HCT116 (cell line): ENCODE measurements around the gene RBBP8. TPM values are rescaled to one million over a fixed set of nuclear protein-coding genes. Genes with fewer than 3 reads are reported as not detected.

Source experiments
- ATAC-seq: fragments of 200-7000 bp; cut with Tn5 transposase; 2 replicates; pipeline ENCODE4 v1.9.1; 2020; ENCODE audit warnings: mild to moderate bottlenecking, moderate library complexity
- BruUV-seq: library from RNA; stranded (reverse); fragments of 400-500 nt; replicated peaks from 2 replicates; lab custom pipeline; 2021; lab: Mats Ljungman, UMichigan
- CTCF ChIA-PET: fragments of 300-600 bp; sonication (Branson Sonifier 250); formaldehyde crosslinking; loops from one replicate; lab custom pipeline; 2021; ENCODE audit warnings: antibody characterized with exemption; lab: Charles Lee
- POLR2A ChIA-PET: fragments of 300-600, 350-600 bp; sonication (Branson Sonifier 250); formaldehyde crosslinking; loops from one replicate; lab custom pipeline; 2021; ENCODE audit warnings: antibody characterized with exemption; lab: Charles Lee
- RAD21 ChIA-PET, 2 experiments: fragments of 300-600 bp; sonication (Branson Sonifier 250); formaldehyde crosslinking; loops; one replicate each; lab custom pipeline; 2023; ENCODE audit warnings: low total read pairs in 2 of 2; ENCODE audit not compliant: uncharacterized antibody in 2 of 2, unreplicated experiment in 2 of 2, low non-redundant PET in 1 of 2; lab: Charles Lee
- DNase-seq: peaks from one replicate; pipeline ENCODE4 v3.0.0-alpha.2; 2010; ENCODE audit warnings: low read depth, low spot score
- H2AFZ ChIP-seq: fragments of 200-600 bp; shearing (Covaris generic), sonication (generic); 2 replicates; pipeline ENCODE4 v1.6.1; 2017; ENCODE audit warnings: low read depth, mixed run types, mixed read lengths, antibody characterized with exemption, low read length; ENCODE audit not compliant: poor library complexity, severe bottlenecking
- H3K27ac ChIP-seq: 2 replicates; pipeline ENCODE4 v1.5.1; 2012; ENCODE audit warnings: low read depth, low read length
- H3K27me3 ChIP-seq: fragments of 200-600 bp; sonication (generic); 2 replicates; pipeline ENCODE4 v1.6.1; 2016; ENCODE audit warnings: mixed run types, low read length, mixed read lengths; ENCODE audit not compliant: insufficient read depth
- H3K36me3 ChIP-seq, 2 experiments: fragments of 200-500 bp in 1 of 2; fragments of 200-600 bp in 1 of 2; sonication (Bioruptor generic) in 1 of 2; sonication (generic) in 1 of 2; 2 replicates each; pipeline versions ENCODE4 v1.5.1 to v1.6.1; 2014 to 2016; ENCODE audit warnings: low read length in 2 of 2, inconsistent platforms in 1 of 2, mixed read lengths in 1 of 2, mixed run types in 1 of 2; ENCODE audit not compliant: insufficient read depth in 2 of 2, control insufficient read depth in 1 of 2
- H3K4me1 ChIP-seq, 2 experiments: fragments of 200-600 bp in 1 of 2; sonication (generic) in 1 of 2; 2 replicates each; pipeline versions ENCODE4 v1.5.1 to v1.6.1; 2012 to 2017; ENCODE audit warnings: low read length in 2 of 2, inconsistent platforms in 1 of 2, mild to moderate bottlenecking in 1 of 2, mixed read lengths in 1 of 2, mixed run types in 1 of 2, moderate library complexity in 1 of 2; ENCODE audit not compliant: insufficient read depth in 2 of 2, control insufficient read depth in 1 of 2
- H3K4me2 ChIP-seq: fragments of 200-600 bp; sonication (generic); 2 replicates; pipeline ENCODE4 v1.6.1; 2017; ENCODE audit warnings: mixed run types, low read length, mixed read lengths
- H3K4me3 ChIP-seq, 2 experiments: fragments of 200-600 bp in 1 of 2; sonication (generic) in 1 of 2; replicated peaks in 1 of 2; 2 replicates each; pipeline ENCODE4 v1.5.1; 2011 to 2016; ENCODE audit warnings: low read length in 2 of 2, control low read depth in 1 of 2, low read depth in 1 of 2, mild to moderate bottlenecking in 1 of 2, mixed read lengths in 1 of 2, mixed run types in 1 of 2
- H3K79me2 ChIP-seq: fragments of 200-600 bp; sonication (generic); 2 replicates; pipeline ENCODE4 v1.6.1; 2017; ENCODE audit warnings: mild to moderate bottlenecking, mixed run types, low read length, moderate library complexity, mixed read lengths; ENCODE audit not compliant: insufficient read depth
- H3K9ac ChIP-seq: fragments of 200-600 bp; sonication (generic); 2 replicates; pipeline ENCODE4 v1.6.1; 2016; ENCODE audit warnings: low read length, mixed read lengths
- H3K9me2 ChIP-seq: fragments of 200-600 bp; sonication (generic), shearing (Covaris generic); 2 replicates; pipeline ENCODE4 v1.6.1; 2017; ENCODE audit warnings: mixed run types, mild to moderate bottlenecking, moderate library complexity; ENCODE audit not compliant: insufficient read depth
- H3K9me3 ChIP-seq, 2 experiments: fragments of 200-500 bp in 1 of 2; fragments of 200-600 bp in 1 of 2; sonication (Bioruptor generic) in 1 of 2; sonication (generic) in 1 of 2; 2 replicates each; pipeline ENCODE4 v1.6.1; 2014 to 2017; ENCODE audit warnings: low read length in 2 of 2, mixed read lengths in 2 of 2, inconsistent platforms in 1 of 2, low read depth in 1 of 2, mild to moderate bottlenecking in 1 of 2, mixed run types in 1 of 2, moderate library complexity in 1 of 2; ENCODE audit not compliant: control insufficient read depth in 1 of 2, insufficient read depth in 1 of 2
- H4K20me1 ChIP-seq: fragments of 200-600 bp; sonication (generic), shearing (Covaris generic); 2 replicates; pipeline ENCODE4 v1.6.1; 2017; ENCODE audit warnings: mixed run types, mild to moderate bottlenecking, moderate library complexity; ENCODE audit not compliant: insufficient read depth
- EGR1 ChIP-seq: IDR thresholded peaks from 2 replicates; pipeline ENCODE4 v1.6.1; 2012; ENCODE audit warnings: low read depth
- ELF1 ChIP-seq: IDR thresholded peaks from 2 replicates; pipeline ENCODE4 v1.6.1; 2012; ENCODE audit warnings: low read depth, borderline replicate concordance
- EZH2 ChIP-seq: fragments of 200-600 bp; sonication (generic); IDR thresholded peaks from 2 replicates; pipeline ENCODE4 v1.6.1; 2017; ENCODE audit warnings: antibody characterized with exemption, mixed run types
- EZH2phosphoT487 ChIP-seq: fragments of 200-600 bp; IDR thresholded peaks from 2 replicates; pipeline ENCODE4 v1.6.1; 2018; ENCODE audit warnings: antibody characterized with exemption, borderline replicate concordance
- MAX ChIP-seq: IDR thresholded peaks from 2 replicates; pipeline ENCODE4 v1.6.1; 2012
- POLR2AphosphoS5 ChIP-seq: IDR thresholded peaks from 2 replicates; pipeline ENCODE4 v1.6.1; 2011; ENCODE audit warnings: mild to moderate bottlenecking, low read depth, low read length, moderate library complexity
- RAD21 ChIP-seq: IDR thresholded peaks from 2 replicates; pipeline ENCODE4 v1.6.1; 2012; ENCODE audit warnings: low read depth, mild to moderate bottlenecking
- SP1 ChIP-seq: IDR thresholded peaks from 2 replicates; pipeline ENCODE4 v1.6.1; 2012; ENCODE audit warnings: low read depth
- SRF ChIP-seq: IDR thresholded peaks from 2 replicates; pipeline ENCODE4 v1.6.1; 2012; ENCODE audit warnings: low read depth
- ZBTB33 ChIP-seq: IDR thresholded peaks from 2 replicates; pipeline ENCODE4 v1.6.1; 2011; ENCODE audit warnings: mild to moderate bottlenecking, low read length, moderate library complexity; ENCODE audit not compliant: insufficient replicate concordance; ENCODE audit errors: extremely low read depth
- intact Hi-C: fragments of 100-400 bp; cut with micrococcal nuclease; formaldehyde crosslinking; loops from 2 replicates; pipeline ENCODE4 v1.10.0; 2022
- total RNA-seq: library from RNA; stranded (reverse); gene quantifications from one replicate; pipeline ENCODE4 v1.2.1, GENCODE V29; 2021; ENCODE audit not compliant: unreplicated experiment

RBBP8 gene
- total RNA-seq, 1 experiment from 2014 or later = 66.6 TPM

- Histone ChIP-seq H2AFZ (no peak overlapping the region), H3K9ac (no peak overlapping the region), H3K9me2 (no peaks in the 10 kb centered on the region), H3K79me2 (no peaks in the 10 kb centered on the region), H3K27ac (no peak overlapping the region), H4K20me1 (no peaks in the 10 kb centered on the region), H3K4me3 (no peak overlapping the region), H3K9me3 (no peaks in the 10 kb centered on the region), H3K36me3 (peaks cover 7 to 23% of the 10 kb centered on the region in 2 experiments; a peak in 2 of 4 replicates), H3K4me1 (no peaks in the 10 kb centered on the region), H3K27me3 (no peaks in the 10 kb centered on the region), H3K4me2 (no peak overlapping the region)
- no peak for TF ChIP-seq POLR2AphosphoS5
- no peak for TF ChIP-seq EZH2
- no peak for TF ChIP-seq SRF
- TF ChIP-seq MAX = no peak
- TF ChIP-seq EGR1 = no peak
- no peak for TF ChIP-seq ZBTB33
- no peak for TF ChIP-seq RAD21
- no peak for TF ChIP-seq EZH2phosphoT487
- no peak for TF ChIP-seq ELF1
- TF ChIP-seq SP1 = no peak
- BruUV-seq = no TSS peak
- ATAC-seq = no peak
- RAD21 ChIA-PET = no interaction called here
- CTCF ChIA-PET = interaction anchor here (0.9 to 1.0 kb wide), 2 partner anchors 10 to 110 kb away, joined by 3 read pairs; no protein-coding TSS in a partner anchor
- intact Hi-C loops = no loop called here
- POLR2A ChIA-PET = no interaction called here
- no peak for DNase-seq
Measured at GRCh38 chr18:23021623-23022022, 88.5 kb downstream of the RBBP8 start.
